GM21723 (cell line): ENCODE measurements around the gene LYSMD1.
A peak's percentile ranks its signal among the peaks of the same experiment; 100 is the strongest.

ENCODE experiments used
- ATAC-seq: cut with Tn5 transposase; IDR thresholded peaks from one replicate; pipeline ENCODE4 v1.9.1; 2021; ENCODE audit warnings: mild to moderate bottlenecking, moderate library complexity; ENCODE audit not compliant: unreplicated experiment

LYSMD1 gene

DNA sequence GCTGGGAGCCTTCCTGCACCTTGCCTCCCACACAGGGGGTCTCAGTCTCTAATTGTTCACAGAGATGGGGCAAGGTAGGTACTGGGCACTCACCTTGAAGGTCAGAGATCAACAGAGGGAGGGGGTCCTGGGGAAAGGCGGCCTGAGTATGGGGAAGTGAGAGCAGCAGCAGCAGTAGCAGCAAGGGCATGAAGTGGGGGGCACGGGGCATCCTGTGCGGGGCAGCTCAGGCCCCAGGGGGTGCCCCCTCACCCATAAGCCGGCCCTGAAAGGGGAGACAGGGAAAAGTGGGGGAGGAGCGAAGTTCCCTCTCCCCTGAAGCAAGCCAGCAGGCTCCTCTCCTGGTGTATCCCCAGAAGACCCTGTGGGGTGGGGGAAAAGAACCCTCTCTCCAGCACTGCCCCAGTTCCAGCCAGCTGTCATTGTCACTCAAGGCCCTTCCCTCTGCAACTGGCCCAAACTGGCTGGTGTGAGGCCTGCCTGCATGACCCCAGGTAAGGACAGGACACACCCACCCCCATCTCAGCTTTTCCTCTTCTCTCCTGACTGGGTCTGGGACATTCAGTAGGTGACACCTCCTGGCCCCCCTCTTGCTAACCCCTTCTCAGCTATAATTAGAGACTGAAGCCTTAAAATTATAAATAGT lies 23.2 kb downstream of the LYSMD1 start:
- ATAC-seq = no peak

GRCh38 chr1:151137789-151138188 lies 27.9 kb downstream of the LYSMD1 start:
- no peak for ATAC-seq

GRCh38 chr1:151135433-151136385 lies 30.0 kb downstream of the LYSMD1 start:
- ATAC-seq = no peak

- no peak for ATAC-seq
Observed at GRCh38 chr1:151134991-151135390, 30.7 kb downstream of the LYSMD1 start.

GRCh38 chr1:151134396-151134795 lies 31.3 kb downstream of the LYSMD1 start:
- ATAC-seq = no peak

GRCh38 chr1:151133018-151133806 lies 32.5 kb downstream of the LYSMD1 start:
- no peak for ATAC-seq

- no peak for ATAC-seq
Observed at GRCh38 chr1:151132335-151133017, 33.2 kb downstream of the LYSMD1 start.

DNA sequence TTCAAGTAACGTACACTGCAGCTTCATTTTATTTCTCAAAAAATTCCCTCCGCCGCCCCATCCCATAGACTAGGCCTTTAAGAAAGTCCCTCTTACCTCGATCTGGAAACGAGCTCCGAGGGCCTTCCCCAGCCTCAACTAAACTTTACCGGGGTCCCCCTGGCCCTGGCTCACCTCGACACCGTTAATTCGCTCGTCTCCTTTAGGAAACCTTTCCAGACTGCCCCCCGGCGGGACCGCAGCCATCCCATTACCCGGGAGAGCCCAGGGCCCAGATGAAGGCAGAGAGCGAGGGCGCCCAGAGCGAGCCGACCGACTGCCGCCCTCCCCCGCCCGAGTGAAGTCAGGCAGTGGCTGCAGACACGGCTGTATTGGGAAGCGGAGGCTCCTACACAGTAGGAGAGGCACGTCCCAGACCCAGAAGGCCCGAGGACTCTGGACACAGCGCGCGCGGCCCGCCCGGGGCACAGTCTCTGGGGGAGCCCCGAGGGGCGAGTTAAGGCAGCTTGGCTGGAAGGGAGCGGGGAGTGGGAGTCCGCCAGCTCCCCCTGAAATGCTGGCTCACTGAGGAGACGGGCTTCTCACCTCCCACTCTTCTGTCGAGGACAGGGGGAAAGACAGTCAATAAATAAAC lies 33.9 kb downstream of the LYSMD1 start:
- no peak for ATAC-seq

DNA sequence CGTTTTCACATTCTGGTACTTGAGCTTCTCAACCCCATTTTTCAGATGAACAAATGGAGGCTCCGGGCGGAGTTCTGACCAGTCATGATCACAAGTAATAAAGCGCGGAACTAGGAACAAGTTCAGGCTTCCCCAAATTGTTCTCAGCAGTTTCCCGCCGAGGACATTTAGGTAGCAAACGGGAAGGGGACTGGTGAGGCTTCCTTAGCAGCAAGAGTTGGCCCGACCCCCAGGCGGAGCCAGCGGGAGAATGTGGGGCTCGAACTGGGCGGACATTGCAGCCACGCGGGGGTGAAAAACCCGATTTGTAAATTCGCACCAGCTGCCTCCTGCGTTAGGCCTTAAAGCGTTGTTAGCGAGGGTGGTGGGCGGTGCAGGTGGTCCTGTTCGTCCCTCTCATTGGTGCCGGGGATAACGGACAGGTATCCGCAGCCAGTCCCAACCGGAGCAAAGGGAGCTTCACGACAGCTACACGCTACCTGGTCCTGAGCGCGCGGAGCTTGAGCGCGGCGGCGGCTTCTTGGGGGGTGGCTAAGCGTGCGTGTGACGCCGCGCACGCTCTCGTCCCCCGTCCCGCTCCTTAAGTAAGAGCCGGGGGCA lies 34.6 kb downstream of the LYSMD1 start:
- ATAC-seq = peak; percentile 83

DNA sequence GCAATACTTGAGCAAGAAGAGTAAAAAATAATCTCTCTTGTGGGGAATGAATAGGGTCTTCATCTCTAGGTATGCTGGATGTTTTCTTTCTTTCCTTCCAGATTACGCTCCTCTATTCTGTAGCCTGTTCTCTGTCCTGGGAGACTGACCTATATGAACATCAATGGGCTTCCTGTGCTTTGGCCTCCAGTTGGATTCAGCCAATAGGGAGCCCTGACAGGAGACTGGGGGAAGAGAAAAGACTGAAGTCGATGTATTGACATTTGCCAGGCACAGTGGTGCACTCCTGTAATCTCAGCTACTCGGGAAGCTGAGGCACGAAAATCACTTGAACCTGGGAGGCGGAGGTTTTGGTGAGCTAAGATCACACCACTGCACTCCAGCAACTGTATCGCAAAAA lies 36.9 kb downstream of the LYSMD1 start:
- ATAC-seq = no peak

GRCh38 chr1:151124763-151125403 lies 40.8 kb downstream of the LYSMD1 start:
- no peak for ATAC-seq

DNA sequence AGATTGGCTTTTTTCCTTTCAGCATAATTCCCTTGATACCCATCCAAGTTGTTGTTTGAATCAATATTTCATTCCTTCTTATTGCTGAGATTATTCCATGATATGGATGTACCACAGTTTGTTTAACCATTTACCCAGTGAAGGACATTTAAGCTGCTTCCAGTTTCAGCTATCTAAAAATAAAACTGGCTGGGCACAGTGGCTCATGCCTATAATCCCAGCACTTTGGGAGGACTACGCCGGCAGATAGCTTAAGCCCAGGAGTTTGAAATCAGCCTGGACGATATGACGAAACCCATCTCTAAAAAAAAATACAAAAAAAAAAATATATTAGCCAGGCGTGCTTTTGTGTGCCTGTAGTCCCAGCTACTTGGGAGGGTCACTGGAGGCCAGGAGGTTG lies 51.8 kb downstream of the LYSMD1 start:
- ATAC-seq = no peak
